Anterior cingulate cortex (tissue), 58 donors: ENCODE results near the gene HGFAC.

Experiments
- DNase-seq, 58 donors: peaks; one replicate each; lab custom pipeline; 2025; lab: John Stamatoyannopoulos, UW

The HGFAC gene

GRCh38 chr4:3471098-3471760 lies 29.5 kb downstream of the HGFAC start:
- no peak for DNase-seq

- DNase-seq: no peak
Observed at GRCh38 chr4:3471886-3472285, 30.1 kb downstream of the HGFAC start.

- no peak for DNase-seq
Observed at GRCh38 chr4:3472411-3473141, 30.8 kb downstream of the HGFAC start.

- DNase-seq: no peak
Observed at GRCh38 chr4:3473181-3473950, 31.6 kb downstream of the HGFAC start.

- DNase-seq: peak in 1 of 58 donors; percentile 11
Observed at GRCh38 chr4:3473996-3474765, 32.4 kb downstream of the HGFAC start.

- DNase-seq: no peak
Observed at GRCh38 chr4:3475041-3475712, 33.4 kb downstream of the HGFAC start.

- no peak for DNase-seq
Observed at GRCh38 chr4:3475713-3476260, 34.0 kb downstream of the HGFAC start.

GRCh38 chr4:3476341-3476747 lies 34.6 kb downstream of the HGFAC start:
- no peak for DNase-seq

GRCh38 chr4:3476936-3477749 lies 35.4 kb downstream of the HGFAC start:
- no peak for DNase-seq

GRCh38 chr4:3477750-3478430 lies 36.1 kb downstream of the HGFAC start:
- DNase-seq: no peak

GRCh38 chr4:3478446-3479357 lies 36.9 kb downstream of the HGFAC start:
- no peak for DNase-seq

GRCh38 chr4:3479358-3480101 lies 37.8 kb downstream of the HGFAC start:
- DNase-seq: no peak

- peak in 53 of 58 donors; percentile 11 to 84 (median 49) for DNase-seq
Observed at GRCh38 chr4:3480528-3481112, 38.9 kb downstream of the HGFAC start.

GRCh38 chr4:3481113-3481531 lies 39.4 kb downstream of the HGFAC start:
- no peak for DNase-seq

GRCh38 chr4:3481783-3482393 lies 40.1 kb downstream of the HGFAC start:
- no peak for DNase-seq

- DNase-seq: no peak
Observed at GRCh38 chr4:3482707-3483106, 40.9 kb downstream of the HGFAC start.
